Fibroblast of lung (primary cell): Measurements from ENCODE around the gene GPR108. TPM values are rescaled to one million over a fixed set of nuclear protein-coding genes. Genes with fewer than 3 reads are reported as not detected.
"Not testable (repeated sequence)": the region's sequence is repeated elsewhere in the genome, so short reads cannot be mapped to it uniquely, and the experiment has no call there.

ENCODE experiments used
- DNase-seq, 2 donors: peaks; one replicate each; pipeline versions ENCODE4 v3.0.0 to v3.0.0-alpha.2; 2010; ENCODE audit warnings: low read depth in 2 of 2
- H2AFZ ChIP-seq: 2 replicates; pipeline ENCODE4 v1.5.1; 2012; ENCODE audit warnings: low read length, control low read depth, inconsistent platforms
- H3K27ac ChIP-seq: 2 replicates; pipeline ENCODE4 v1.5.1; 2011; ENCODE audit warnings: low read length, control low read depth; ENCODE audit not compliant: insufficient read depth
- H3K27me3 ChIP-seq: 2 replicates; pipeline ENCODE4 v1.5.1; 2011; ENCODE audit warnings: mild to moderate bottlenecking, low read length; ENCODE audit not compliant: control insufficient read depth, insufficient read depth
- H3K36me3 ChIP-seq: 2 replicates; pipeline ENCODE4 v1.5.1; 2011; ENCODE audit warnings: low read length; ENCODE audit not compliant: control insufficient read depth, insufficient read depth
- H3K4me1 ChIP-seq: 2 replicates; pipeline ENCODE4 v1.5.1; 2011; ENCODE audit warnings: low read length; ENCODE audit not compliant: control insufficient read depth, insufficient read depth; ENCODE audit errors: extremely low read depth
- H3K4me2 ChIP-seq: 2 replicates; pipeline ENCODE4 v1.5.1; 2011; ENCODE audit warnings: low read length, control low read depth; ENCODE audit not compliant: insufficient read depth; ENCODE audit errors: extremely low read depth
- H3K4me3 ChIP-seq, 4 experiments: fragments of 200-600 bp in 1 of 4; sonication (generic) in 1 of 4; replicated peaks in 1 of 4; 2 replicates each; pipeline ENCODE4 v1.5.1; 2011 to 2016; ENCODE audit warnings: low read length in 4 of 4, low read depth in 3 of 4, mild to moderate bottlenecking in 3 of 4, control low read depth in 2 of 4, inconsistent platforms in 1 of 4, mixed read lengths in 1 of 4; ENCODE audit not compliant: insufficient read depth in 1 of 4; ENCODE audit errors: control extremely low read depth in 1 of 4
- H3K79me2 ChIP-seq: 2 replicates; pipeline ENCODE4 v1.5.1; 2012; ENCODE audit warnings: mild to moderate bottlenecking, low read length, inconsistent platforms; ENCODE audit not compliant: control insufficient read depth, insufficient read depth
- H3K9ac ChIP-seq: 2 replicates; pipeline ENCODE4 v1.5.1; 2011; ENCODE audit warnings: mild to moderate bottlenecking, low read length, control low read depth; ENCODE audit not compliant: insufficient read depth
- H3K9me3 ChIP-seq: 2 replicates; pipeline ENCODE4 v1.5.1; 2012; ENCODE audit warnings: low read depth, low read length; ENCODE audit not compliant: control insufficient read depth, insufficient read depth
- H4K20me1 ChIP-seq: 2 replicates; pipeline ENCODE4 v1.5.1; 2011; ENCODE audit warnings: low read length; ENCODE audit not compliant: control insufficient read depth, insufficient read depth; ENCODE audit errors: extremely low read depth
- EZH2 ChIP-seq: IDR thresholded peaks from 2 replicates; pipeline ENCODE4 v1.5.1; 2012; ENCODE audit warnings: low read length, control low read depth, mild to moderate bottlenecking; ENCODE audit errors: missing control alignments
- polyA plus RNA-seq, 2 donors: library from polyadenylated mRNA; depleted of rRNA in 1 of 2; stranded (reverse) in 1 of 2; unstranded in 1 of 2; fragments of >200 nt; gene quantifications; 2 replicates each; pipeline ENCODE4 v1.2.1, GENCODE V29; 2011 to 2012; ENCODE audit warnings: missing spikeins in 1 of 2
- total RNA-seq: library from RNA; depleted of rRNA; stranded (reverse); fragments of >200 nt; gene quantifications from 2 replicates; pipeline ENCODE4 v1.2.1, GENCODE V29; 2014
- TF ChIP-seq, protein P1 (sequence below), 2 donors: IDR thresholded peaks in 1 of 2; conservative IDR thresholded peaks in 1 of 2; 1 replicate in 1 of 2; 2 replicates in 1 of 2; pipeline ENCODE4 v1.5.1; 2011 to 2012; ENCODE audit warnings: low read length in 2 of 2, control low read depth in 1 of 2, inconsistent platforms in 1 of 2, low read depth in 1 of 2, mild to moderate bottlenecking in 1 of 2

The GPR108 gene
- total and polyA plus RNA-seq, 2 donors (not counting 1 experiment from before 2014, with no cell fraction given): 28.4 to 57.0 TPM

DNA sequence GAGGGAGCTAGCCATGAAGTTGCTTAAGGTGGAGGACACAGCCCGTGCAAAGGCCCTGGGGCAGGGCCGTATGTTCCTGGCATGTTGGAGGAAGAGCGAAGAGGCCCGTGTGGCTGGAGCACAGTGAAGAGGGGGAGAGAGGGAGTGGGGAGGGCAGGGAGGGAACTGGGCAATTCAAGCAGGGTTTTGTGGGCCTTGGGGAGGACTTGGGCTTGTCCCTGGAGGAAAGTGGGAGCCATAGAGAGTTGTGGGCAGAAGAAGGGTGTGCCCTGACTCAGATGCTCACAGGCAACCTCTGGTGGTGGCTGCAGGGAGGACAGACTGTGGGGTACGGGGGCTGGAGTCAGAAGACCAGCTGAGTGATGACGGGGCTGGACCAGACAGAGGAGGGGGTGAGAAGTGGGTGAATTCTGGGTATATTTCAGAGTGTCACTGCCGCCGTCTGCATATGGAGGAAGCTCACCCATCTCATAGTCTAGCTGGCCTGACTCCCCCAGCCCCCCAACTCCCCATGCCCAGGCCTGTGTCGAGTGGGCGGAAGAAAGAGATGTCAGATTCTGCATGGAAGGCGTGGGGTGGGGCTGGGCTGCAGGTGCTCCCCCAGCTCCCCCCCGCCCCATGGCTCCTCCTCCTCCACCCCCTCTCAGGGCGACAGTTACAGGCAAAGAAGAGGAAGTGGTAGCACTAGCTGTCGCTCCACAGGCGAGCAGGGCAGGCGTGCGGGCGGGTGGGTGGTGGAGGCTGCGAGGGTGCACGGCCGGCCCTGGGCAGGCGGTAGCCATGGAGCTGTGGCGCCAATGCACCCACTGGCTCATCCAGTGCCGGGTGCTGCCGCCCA lies 34.9 kb upstream of the GPR108 start, which contains the start of gene VAV1:
TSS of gene VAV1 (plus strand) at position 681 of the 838 bp plus-strand sequence. CDS start at position 781, 100 bp downstream.
- no peaks in the 10 kb centered on the region for H4K20me1 ChIP-seq
- no peak within 1 kb of the TSS for H3K27ac ChIP-seq
- no peak for TF ChIP-seq EZH2
- TF ChIP-seq, protein P1, sequence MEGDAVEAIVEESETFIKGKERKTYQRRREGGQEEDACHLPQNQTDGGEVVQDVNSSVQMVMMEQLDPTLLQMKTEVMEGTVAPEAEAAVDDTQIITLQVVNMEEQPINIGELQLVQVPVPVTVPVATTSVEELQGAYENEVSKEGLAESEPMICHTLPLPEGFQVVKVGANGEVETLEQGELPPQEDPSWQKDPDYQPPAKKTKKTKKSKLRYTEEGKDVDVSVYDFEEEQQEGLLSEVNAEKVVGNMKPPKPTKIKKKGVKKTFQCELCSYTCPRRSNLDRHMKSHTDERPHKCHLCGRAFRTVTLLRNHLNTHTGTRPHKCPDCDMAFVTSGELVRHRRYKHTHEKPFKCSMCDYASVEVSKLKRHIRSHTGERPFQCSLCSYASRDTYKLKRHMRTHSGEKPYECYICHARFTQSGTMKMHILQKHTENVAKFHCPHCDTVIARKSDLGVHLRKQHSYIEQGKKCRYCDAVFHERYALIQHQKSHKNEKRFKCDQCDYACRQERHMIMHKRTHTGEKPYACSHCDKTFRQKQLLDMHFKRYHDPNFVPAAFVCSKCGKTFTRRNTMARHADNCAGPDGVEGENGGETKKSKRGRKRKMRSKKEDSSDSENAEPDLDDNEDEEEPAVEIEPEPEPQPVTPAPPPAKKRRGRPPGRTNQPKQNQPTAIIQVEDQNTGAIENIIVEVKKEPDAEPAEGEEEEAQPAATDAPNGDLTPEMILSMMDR (conservative IDR thresholded peaks at IDR 0.05 in 1 of 2, IDR thresholded peaks at IDR 0.05 in 1 of 2; ENCODE audit: low read depth in 1 of 2, low read length in 2 of 2): no peak
- no peak within 1 kb of the TSS for H3K4me3 ChIP-seq
- H3K79me2 ChIP-seq: no peaks in the 10 kb centered on the region
- H3K4me1 ChIP-seq: no peaks in the 10 kb centered on the region
- no peaks in the 10 kb centered on the region for H3K27me3 ChIP-seq
- no peak within 1 kb of the TSS for H2AFZ ChIP-seq
- H3K4me2 ChIP-seq: no peak within 1 kb of the TSS
- H3K36me3 ChIP-seq: no peaks in the 10 kb centered on the region
- no peak for DNase-seq
- no peaks in the 10 kb centered on the region for H3K9me3 ChIP-seq
- H3K9ac ChIP-seq: no peak within 1 kb of the TSS

DNA sequence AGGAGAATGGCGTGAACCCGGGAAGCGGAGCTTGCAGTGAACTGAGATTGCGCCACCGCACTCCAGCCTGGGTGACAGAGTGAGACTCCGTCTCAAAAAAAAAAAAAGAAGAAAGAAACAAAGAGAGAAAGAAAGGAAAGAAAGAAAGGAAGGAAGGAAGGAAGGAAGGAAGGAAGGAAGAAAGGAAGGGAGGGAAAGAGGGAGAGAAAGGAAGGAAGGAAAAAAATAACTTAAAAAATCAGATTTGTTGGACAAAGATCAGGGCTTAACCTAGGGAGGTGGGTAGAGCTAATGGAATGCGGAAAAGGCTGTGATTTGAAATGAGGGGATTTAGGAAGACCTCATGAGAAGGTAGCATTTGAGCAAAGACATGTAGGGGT lies 34.3 kb upstream of the GPR108 start:
- not testable (repeated sequence) for H3K79me2 ChIP-seq, H3K4me2 ChIP-seq, H3K27me3 ChIP-seq, H3K4me1 ChIP-seq, H3K4me3 ChIP-seq, H2AFZ ChIP-seq, H3K9me3 ChIP-seq, H3K36me3 ChIP-seq, H3K27ac ChIP-seq, H3K9ac ChIP-seq, DNase-seq, H4K20me1 ChIP-seq

DNA sequence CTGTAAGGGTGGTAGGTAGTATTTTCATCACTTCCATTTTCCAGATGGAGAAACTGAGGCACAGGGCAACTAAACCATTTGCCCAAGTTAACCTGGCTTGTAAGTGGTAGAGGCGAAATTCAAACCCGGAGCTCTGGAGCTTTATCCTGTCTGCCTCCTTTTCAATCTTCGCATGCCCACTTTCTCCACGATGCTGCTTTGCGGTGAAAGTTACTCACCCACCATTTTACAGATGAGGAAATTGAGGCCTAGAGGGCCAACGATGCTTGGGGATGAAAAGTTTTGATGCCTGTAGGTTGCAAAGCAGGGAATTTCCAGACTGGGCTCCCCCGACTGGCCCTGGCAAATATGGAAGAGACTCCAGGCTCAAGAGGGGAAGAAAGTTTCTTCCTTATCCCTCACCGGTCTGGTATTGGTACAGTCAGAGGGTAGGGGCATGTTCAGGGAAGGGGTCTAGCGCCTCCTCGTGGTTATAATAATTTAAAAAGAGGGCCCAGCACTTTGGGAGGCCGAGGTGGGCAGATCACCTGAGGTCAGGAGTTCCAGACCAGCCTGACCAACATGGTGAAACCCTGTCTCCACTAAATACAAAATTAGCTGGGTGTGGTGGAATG lies 31.7 kb upstream of the GPR108 start:
- Histone ChIP-seq H3K79me2 (no peaks in the 10 kb centered on the region), H3K36me3 (no peaks in the 10 kb centered on the region), H3K4me1 (no peaks in the 10 kb centered on the region), H3K4me3 (no peak overlapping the region), H3K27ac (no peak overlapping the region), H3K27me3 (no peaks in the 10 kb centered on the region), H3K9me3 (no peaks in the 10 kb centered on the region), H2AFZ (no peak overlapping the region), H3K4me2 (no peak overlapping the region), H3K9ac (no peak overlapping the region), H4K20me1 (no peaks in the 10 kb centered on the region)
- TF ChIP-seq EZH2: no peak
- TF ChIP-seq, protein P1 (conservative IDR thresholded peaks at IDR 0.05 in 1 of 2, IDR thresholded peaks at IDR 0.05 in 1 of 2; ENCODE audit: low read depth in 1 of 2, low read length in 2 of 2): peak in 1 of 2 donors; percentile 24
- DNase-seq: peak in 1 of 2 donors; percentile 47
